ENCODE results near the gene BCDIN3D. TPM values are rescaled to one million over a fixed set of nuclear protein-coding genes. Genes with fewer than 3 reads are reported as not detected.

BCDIN3D gene
- total and polyA plus RNA-seq, 10 of the 15 experiments (the other 5 are each of a cell fraction or from before 2014, with no cell fraction given) = 3.7 to 7.2 (median 6.4) TPM

GRCh38 chr12:49824895-49825294 is 18.0 kb downstream of the BCDIN3D start:
- CTCF ChIA-PET = interaction anchor here (0.5 to 2.7 kb wide), 3 partner anchors 14 to 355 kb away, joined by 3 to 7 read pairs (median 3); no protein-coding TSS in a partner anchor
- no peaks in the 10 kb centered on the region for H3K27me3 ChIP-seq (replicated peaks in 1 of 2; ENCODE audit: control insufficient read depth in 2 of 2, insufficient read depth in 2 of 2, low read length in 1 of 2)
- RAD21 ChIA-PET (ENCODE audit: unreplicated experiment) = no interaction called here
- DNase-seq (ENCODE audit: low read depth, low spot score) = no peak
- H3K4me3 ChIP-seq = no peak overlapping the region
- H3K4me1 ChIP-seq (ENCODE audit: control insufficient read depth, insufficient read depth, low read length) = peaks cover 41% of the 10 kb centered on the region
- H3K9me3 ChIP-seq (replicated peaks; ENCODE audit: control insufficient read depth, insufficient read depth, low read length) = no peaks in the 10 kb centered on the region
- POLR2A ChIA-PET = interaction anchor here (0.5 to 1.7 kb wide), 3 partner anchors 13 to 84 kb away, joined by 3 to 5 read pairs (median 5); no protein-coding TSS in a partner anchor
- no TSS peak for BruUV-seq (replicated peaks)
- no peak for ATAC-seq
- in situ Hi-C loops (cut with MboI) = no loop called here
- no peak overlapping the region; the same call in 1 of the 2 replicates for H3K27ac ChIP-seq (ENCODE audit: control insufficient read depth, insufficient read depth)
- H3K9ac ChIP-seq (ENCODE audit: control insufficient read depth, insufficient read depth, low read length) = no peak overlapping the region
- TF ChIP-seq IRF4 (IDR thresholded peaks at IDR 0.05; ENCODE audit: low read depth, low read length) (no peak), SPI1 (IDR thresholded peaks at IDR 0.05; ENCODE audit: borderline replicate concordance, insufficient read depth, low read depth, low read length) (peak; percentile 18; the same call in 1 of the 2 replicates)
- FAIRE-seq = no peak
- 63% methylated on average over 4 of the region's 4 CpGs for whole genome bisulfite sequencing (ENCODE audit: insufficient coverage, insufficient replicate concordance, low lambda C conversion rate, missing lambda C conversion rate)
- SMC1A ChIA-PET (ENCODE audit: uncharacterized antibody, unreplicated experiment) = no interaction called here
- H3K79me2 ChIP-seq (ENCODE audit: control insufficient read depth, insufficient read depth, low read length) = peaks cover 25% of the 10 kb centered on the region
- H3K36me3 ChIP-seq (ENCODE audit: control insufficient read depth in 2 of 2, insufficient read depth in 2 of 2, low read length in 1 of 2) = no peaks in the 10 kb centered on the region; a peak in 1 of 4 replicates
- intact Hi-C loops (cut with micrococcal nuclease; ENCODE audit: unreplicated experiment) = no loop called here
- peak overlapping the region; percentile 66 for H3K4me2 ChIP-seq (ENCODE audit: control insufficient read depth, insufficient read depth)
- no peak overlapping the region for H2AFZ ChIP-seq (ENCODE audit: control insufficient read depth, low read depth, low read length)
- 0 out of 2 replicates have a peak, but pooled peaks cover 3% of the 10 kb centered on the region for H4K20me1 ChIP-seq (ENCODE audit: control insufficient read depth, insufficient read depth)

DNA sequence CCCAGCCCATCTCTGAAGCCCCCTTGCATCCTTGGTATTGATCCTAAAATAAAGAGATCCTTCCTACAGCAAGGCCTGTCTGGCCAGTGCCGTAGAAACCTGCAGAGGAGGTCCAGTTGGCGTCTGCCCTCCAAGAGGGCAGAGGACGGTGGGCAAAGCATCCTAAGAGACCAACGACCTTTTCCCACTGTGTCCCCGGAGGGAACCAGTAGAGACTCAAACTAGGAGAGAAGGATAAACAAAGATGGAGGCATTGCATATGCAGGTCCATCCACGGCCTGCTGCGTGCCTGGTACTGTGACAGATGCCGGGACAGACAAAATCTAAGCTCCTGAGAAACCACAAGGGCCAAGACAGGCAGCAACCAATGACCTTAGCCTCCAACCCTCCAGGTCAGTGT is 18.5 kb downstream of the BCDIN3D start:
- no peak overlapping the region for H3K9ac ChIP-seq (ENCODE audit: control insufficient read depth, insufficient read depth, low read length)
- BruUV-seq (replicated peaks) = no TSS peak
- no peaks in the 10 kb centered on the region for H3K27me3 ChIP-seq (replicated peaks in 1 of 2; ENCODE audit: control insufficient read depth in 2 of 2, insufficient read depth in 2 of 2, low read length in 1 of 2)
- RAD21 ChIA-PET (ENCODE audit: unreplicated experiment) = no interaction called here
- no peak for ATAC-seq
- SMC1A ChIA-PET (ENCODE audit: uncharacterized antibody, unreplicated experiment) = no interaction called here
- H3K36me3 ChIP-seq (ENCODE audit: control insufficient read depth in 2 of 2, insufficient read depth in 2 of 2, low read length in 1 of 2) = no peaks in the 10 kb centered on the region; a peak in 1 of 4 replicates
- no peak for DNase-seq (ENCODE audit: low read depth, low spot score)
- FAIRE-seq = no peak
- H3K27ac ChIP-seq (ENCODE audit: control insufficient read depth, insufficient read depth) = no peak overlapping the region; the same call in 1 of the 2 replicates
- intact Hi-C loops (cut with micrococcal nuclease; ENCODE audit: unreplicated experiment) (no loop called here), in situ Hi-C loops (cut with MboI) (no loop called here)
- no peaks in the 10 kb centered on the region for H3K9me3 ChIP-seq (replicated peaks; ENCODE audit: control insufficient read depth, insufficient read depth, low read length)
- H3K4me3 ChIP-seq = no peak overlapping the region
- no peak overlapping the region for H2AFZ ChIP-seq (ENCODE audit: control insufficient read depth, low read depth, low read length)
- H3K79me2 ChIP-seq (ENCODE audit: control insufficient read depth, insufficient read depth, low read length) = peaks cover 25% of the 10 kb centered on the region
- WGBS (ENCODE audit: insufficient coverage, insufficient replicate concordance, low lambda C conversion rate, missing lambda C conversion rate) = 84% methylated on average over 8 of the region's 8 CpGs
- H3K4me1 ChIP-seq (ENCODE audit: control insufficient read depth, insufficient read depth, low read length) = peaks cover 43% of the 10 kb centered on the region
- POLR2A ChIA-PET = interaction anchor here (1.7 kb wide), 1 partner anchor 14 kb away, joined by 5 read pairs; no protein-coding TSS in a partner anchor
- CTCF ChIA-PET = interaction anchor here (1.1 to 2.7 kb wide), 2 partner anchors 14 to 62 kb away, joined by 3 to 7 read pairs; no protein-coding TSS in a partner anchor
- peak overlapping the region; percentile 66 for H3K4me2 ChIP-seq (ENCODE audit: control insufficient read depth, insufficient read depth)
- H4K20me1 ChIP-seq (ENCODE audit: control insufficient read depth, insufficient read depth) = 0 out of 2 replicates have a peak, but pooled peaks cover 3% of the 10 kb centered on the region
- TF ChIP-seq EED (IDR thresholded peaks at IDR 0.05; ENCODE audit: low read depth) (no peak), ZSCAN29 (IDR thresholded peaks at IDR 0.05) (no peak), NBN (IDR thresholded peaks at IDR 0.05) (no peak), ZNF274 (IDR thresholded peaks at IDR 0.05; ENCODE audit: insufficient read depth, insufficient read length) (no peak), POLR2AphosphoS5 (IDR thresholded peaks at IDR 0.05; ENCODE audit: low read length) (no peak), BHLHE40 (IDR thresholded peaks at IDR 0.05; ENCODE audit: borderline replicate concordance in 1 of 2, low read depth in 2 of 2, low read length in 1 of 2) (no peak), IKZF1 (conservative IDR thresholded peaks at IDR 0.05) (no peak), REST (IDR thresholded peaks at IDR 0.05; ENCODE audit: low read depth, low read length) (no peak)
- TF ChIP-seq, protein P1, sequence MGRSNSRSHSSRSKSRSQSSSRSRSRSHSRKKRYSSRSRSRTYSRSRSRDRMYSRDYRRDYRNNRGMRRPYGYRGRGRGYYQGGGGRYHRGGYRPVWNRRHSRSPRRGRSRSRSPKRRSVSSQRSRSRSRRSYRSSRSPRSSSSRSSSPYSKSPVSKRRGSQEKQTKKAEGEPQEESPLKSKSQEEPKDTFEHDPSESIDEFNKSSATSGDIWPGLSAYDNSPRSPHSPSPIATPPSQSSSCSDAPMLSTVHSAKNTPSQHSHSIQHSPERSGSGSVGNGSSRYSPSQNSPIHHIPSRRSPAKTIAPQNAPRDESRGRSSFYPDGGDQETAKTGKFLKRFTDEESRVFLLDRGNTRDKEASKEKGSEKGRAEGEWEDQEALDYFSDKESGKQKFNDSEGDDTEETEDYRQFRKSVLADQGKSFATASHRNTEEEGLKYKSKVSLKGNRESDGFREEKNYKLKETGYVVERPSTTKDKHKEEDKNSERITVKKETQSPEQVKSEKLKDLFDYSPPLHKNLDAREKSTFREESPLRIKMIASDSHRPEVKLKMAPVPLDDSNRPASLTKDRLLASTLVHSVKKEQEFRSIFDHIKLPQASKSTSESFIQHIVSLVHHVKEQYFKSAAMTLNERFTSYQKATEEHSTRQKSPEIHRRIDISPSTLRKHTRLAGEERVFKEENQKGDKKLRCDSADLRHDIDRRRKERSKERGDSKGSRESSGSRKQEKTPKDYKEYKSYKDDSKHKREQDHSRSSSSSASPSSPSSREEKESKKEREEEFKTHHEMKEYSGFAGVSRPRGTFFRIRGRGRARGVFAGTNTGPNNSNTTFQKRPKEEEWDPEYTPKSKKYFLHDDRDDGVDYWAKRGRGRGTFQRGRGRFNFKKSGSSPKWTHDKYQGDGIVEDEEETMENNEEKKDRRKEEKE (IDR thresholded peaks at IDR 0.05) = no peak
